Activated naive CD4-positive, alpha-beta T cell treated with anti-CD3 and anti-CD28 coated beads, Interleukin-2, amount 50 U/mL, for 24 hours (primary cell): ENCODE data around the gene RHOBTB3.

Experiments used
- H3K27ac Mint-ChIP-seq: one replicate; pipeline ENCODE4 v1.8.0; 2021; ENCODE audit warnings: mild to moderate bottlenecking, mixed read lengths
- H3K27me3 Mint-ChIP-seq: one replicate; pipeline ENCODE4 v1.8.0; 2021; ENCODE audit warnings: mixed read lengths
- H3K36me3 Mint-ChIP-seq: one replicate; pipeline ENCODE4 v1.8.0; 2021; ENCODE audit warnings: mixed read lengths
- H3K4me1 Mint-ChIP-seq: one replicate; pipeline ENCODE4 v1.8.0; 2021; ENCODE audit warnings: mixed read lengths
- H3K4me3 Mint-ChIP-seq: one replicate; pipeline ENCODE4 v1.8.0; 2021; ENCODE audit warnings: mild to moderate bottlenecking, mixed read lengths
- H3K9me3 Mint-ChIP-seq: one replicate; pipeline ENCODE4 v1.8.0; 2021; ENCODE audit warnings: mixed read lengths

Gene RHOBTB3

DNA sequence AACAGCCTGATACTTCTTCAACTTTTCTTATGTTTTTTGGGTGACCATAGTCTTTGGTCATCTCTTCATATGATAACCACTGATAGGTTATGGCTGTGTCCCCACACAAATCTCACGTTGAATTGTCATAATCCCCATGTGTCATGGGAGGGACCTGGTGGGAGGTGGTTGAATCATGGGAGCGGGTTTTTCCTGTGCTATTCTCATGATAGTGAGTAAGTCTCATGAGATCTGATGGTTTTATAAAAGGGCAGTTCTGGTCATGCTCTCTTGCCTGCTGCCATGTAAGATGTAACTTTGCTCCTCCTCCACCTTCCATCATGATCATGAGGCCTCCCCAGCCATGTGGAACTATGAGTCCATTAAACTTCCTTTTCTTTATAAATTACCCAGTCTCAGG, 8.7 kb downstream of the RHOBTB3 start:
- Mint-ChIP-seq H3K36me3 (no peaks in the 10 kb centered on the region), H3K27me3 (peaks cover 4% of the 10 kb centered on the region), H3K4me3 (no peak overlapping the region), H3K27ac (no peak overlapping the region), H3K4me1 (peaks cover 12% of the 10 kb centered on the region), H3K9me3 (no peaks in the 10 kb centered on the region)

DNA sequence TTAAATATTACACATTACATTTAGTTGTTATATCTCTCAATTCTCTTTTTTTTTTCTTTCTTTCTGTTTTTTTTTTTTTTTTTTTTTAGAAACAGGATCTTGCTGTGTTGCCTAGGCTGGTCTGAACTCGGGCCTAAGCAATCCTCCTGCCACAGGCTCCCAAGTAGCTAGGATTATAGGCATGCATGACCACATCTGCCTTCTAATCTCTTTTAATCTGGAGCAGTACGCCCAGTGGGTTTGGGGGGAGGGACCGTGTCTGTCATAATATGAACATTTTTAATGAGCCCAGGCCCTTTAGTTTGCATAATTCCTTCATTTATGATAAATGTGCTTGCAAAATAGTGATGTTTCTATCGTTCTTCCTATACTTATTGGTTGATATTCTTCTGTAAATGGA, 10.3 kb downstream of the RHOBTB3 start:
- Mint-ChIP-seq H3K27me3 (peaks cover 1% of the 10 kb centered on the region), H3K36me3 (no peaks in the 10 kb centered on the region), H3K4me3 (no peak overlapping the region), H3K9me3 (no peaks in the 10 kb centered on the region), H3K4me1 (peaks cover 7% of the 10 kb centered on the region), H3K27ac (no peak overlapping the region)

- peaks cover 1% of the 10 kb centered on the region for H3K27me3 Mint-ChIP-seq
- H3K4me3 Mint-ChIP-seq: no peak overlapping the region
- H3K9me3 Mint-ChIP-seq: no peaks in the 10 kb centered on the region
- H3K4me1 Mint-ChIP-seq: peaks cover 12% of the 10 kb centered on the region
- no peaks in the 10 kb centered on the region for H3K36me3 Mint-ChIP-seq
- no peak overlapping the region for H3K27ac Mint-ChIP-seq
These were observed 12.1 kb downstream of the RHOBTB3 start for GRCh38 chr5:95743232-95743631.

- H3K27ac Mint-ChIP-seq: no peak overlapping the region
- H3K4me3 Mint-ChIP-seq: no peak overlapping the region
- no peaks in the 10 kb centered on the region for H3K36me3 Mint-ChIP-seq
- H3K27me3 Mint-ChIP-seq: no peaks in the 10 kb centered on the region
- peaks cover 12% of the 10 kb centered on the region for H3K4me1 Mint-ChIP-seq
- no peaks in the 10 kb centered on the region for H3K9me3 Mint-ChIP-seq
These were observed 12.7 kb downstream of the RHOBTB3 start for GRCh38 chr5:95743877-95744276.

- no peaks in the 10 kb centered on the region for H3K9me3 Mint-ChIP-seq
- peaks cover 2% of the 10 kb centered on the region for H3K36me3 Mint-ChIP-seq
- H3K27ac Mint-ChIP-seq: no peak overlapping the region
- no peaks in the 10 kb centered on the region for H3K27me3 Mint-ChIP-seq
- H3K4me3 Mint-ChIP-seq: no peak overlapping the region
- H3K4me1 Mint-ChIP-seq: peaks cover 5% of the 10 kb centered on the region
These were observed 15.1 kb downstream of the RHOBTB3 start for GRCh38 chr5:95746194-95746593.

- Mint-ChIP-seq H3K36me3 (peaks cover 2% of the 10 kb centered on the region), H3K4me1 (peaks cover 5% of the 10 kb centered on the region), H3K9me3 (no peaks in the 10 kb centered on the region), H3K27ac (no peak overlapping the region), H3K27me3 (no peaks in the 10 kb centered on the region), H3K4me3 (no peak overlapping the region)
These were observed 15.9 kb downstream of the RHOBTB3 start for GRCh38 chr5:95746722-95747679.

DNA sequence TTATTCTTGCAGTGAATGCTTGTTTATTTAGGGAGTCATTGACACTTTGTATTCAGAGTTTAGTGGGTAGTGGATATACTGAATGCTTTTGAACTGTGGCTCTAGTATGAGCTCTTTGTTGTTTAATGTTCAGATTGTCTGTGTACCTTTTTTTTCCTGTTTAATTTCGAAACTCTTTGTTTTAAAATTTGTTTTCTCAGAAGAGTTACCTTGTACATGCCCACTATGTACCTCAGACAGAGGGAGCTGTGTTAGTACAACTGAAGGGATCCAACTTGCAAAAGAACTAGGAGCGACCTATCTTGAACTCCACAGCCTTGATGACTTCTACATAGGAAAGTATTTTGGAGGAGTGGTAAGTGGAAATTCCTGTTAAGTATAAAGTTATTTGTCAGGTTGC, 17.0 kb downstream of the RHOBTB3 start:
- Mint-ChIP-seq H3K27ac (no peak overlapping the region), H3K4me3 (no peak overlapping the region), H3K4me1 (peaks cover 5% of the 10 kb centered on the region), H3K36me3 (peaks cover 2% of the 10 kb centered on the region), H3K27me3 (no peaks in the 10 kb centered on the region), H3K9me3 (no peaks in the 10 kb centered on the region)

DNA sequence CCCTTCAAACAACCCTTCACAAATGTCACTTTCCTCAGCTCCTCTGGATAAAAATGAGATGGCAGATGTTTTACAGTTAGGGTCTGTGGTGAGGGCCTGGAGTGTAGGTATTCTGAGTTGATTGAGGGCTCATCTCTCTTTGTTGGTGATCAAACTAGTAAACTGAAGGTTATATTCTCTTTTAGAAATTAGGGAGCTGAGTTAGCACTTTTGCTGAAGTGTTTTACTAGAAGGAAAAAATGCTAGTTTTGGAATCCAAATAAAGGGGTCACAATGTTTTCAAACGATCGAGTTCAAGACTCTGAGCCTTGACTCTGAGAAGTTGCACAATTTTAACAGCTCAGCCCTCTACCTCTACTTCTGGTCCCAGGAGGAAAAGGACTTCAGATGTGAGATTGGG, 23.4 kb downstream of the RHOBTB3 start:
- no peaks in the 10 kb centered on the region for H3K36me3 Mint-ChIP-seq
- no peak overlapping the region for H3K27ac Mint-ChIP-seq
- H3K4me3 Mint-ChIP-seq: no peak overlapping the region
- no peaks in the 10 kb centered on the region for H3K9me3 Mint-ChIP-seq
- H3K4me1 Mint-ChIP-seq: peaks cover 13% of the 10 kb centered on the region
- no peaks in the 10 kb centered on the region for H3K27me3 Mint-ChIP-seq

GRCh38 chr5:95759005-95759404, 27.9 kb downstream of the RHOBTB3 start:
- H3K27me3 Mint-ChIP-seq: no peaks in the 10 kb centered on the region
- H3K4me3 Mint-ChIP-seq: no peak overlapping the region
- H3K4me1 Mint-ChIP-seq: peaks cover 47% of the 10 kb centered on the region
- no peaks in the 10 kb centered on the region for H3K36me3 Mint-ChIP-seq
- H3K9me3 Mint-ChIP-seq: no peaks in the 10 kb centered on the region
- no peak overlapping the region for H3K27ac Mint-ChIP-seq

DNA sequence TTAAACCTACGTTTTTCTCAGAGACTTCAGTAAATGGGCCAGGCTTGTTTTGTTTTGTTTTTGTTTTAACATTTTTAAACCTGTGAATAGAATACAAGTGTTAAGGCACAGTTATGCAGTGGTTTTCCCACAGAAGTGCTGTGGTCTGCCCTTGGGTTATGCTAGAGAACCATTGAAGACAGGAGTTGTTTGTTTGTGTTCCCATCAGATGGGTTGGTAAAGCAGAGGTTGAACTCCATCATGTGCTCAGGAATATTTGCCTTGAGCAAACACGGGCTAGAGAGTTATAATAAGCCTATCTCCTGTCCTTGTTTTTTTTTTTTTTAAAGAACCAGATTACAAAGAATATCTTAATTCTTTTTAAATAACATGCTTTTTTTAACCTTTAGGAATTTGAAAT, 28.5 kb downstream of the RHOBTB3 start:
- H3K27me3 Mint-ChIP-seq: no peaks in the 10 kb centered on the region
- H3K4me1 Mint-ChIP-seq: peaks cover 47% of the 10 kb centered on the region
- peak overlapping the region; percentile 17 for H3K27ac Mint-ChIP-seq
- no peaks in the 10 kb centered on the region for H3K36me3 Mint-ChIP-seq
- H3K9me3 Mint-ChIP-seq: no peaks in the 10 kb centered on the region
- no peak overlapping the region for H3K4me3 Mint-ChIP-seq

DNA sequence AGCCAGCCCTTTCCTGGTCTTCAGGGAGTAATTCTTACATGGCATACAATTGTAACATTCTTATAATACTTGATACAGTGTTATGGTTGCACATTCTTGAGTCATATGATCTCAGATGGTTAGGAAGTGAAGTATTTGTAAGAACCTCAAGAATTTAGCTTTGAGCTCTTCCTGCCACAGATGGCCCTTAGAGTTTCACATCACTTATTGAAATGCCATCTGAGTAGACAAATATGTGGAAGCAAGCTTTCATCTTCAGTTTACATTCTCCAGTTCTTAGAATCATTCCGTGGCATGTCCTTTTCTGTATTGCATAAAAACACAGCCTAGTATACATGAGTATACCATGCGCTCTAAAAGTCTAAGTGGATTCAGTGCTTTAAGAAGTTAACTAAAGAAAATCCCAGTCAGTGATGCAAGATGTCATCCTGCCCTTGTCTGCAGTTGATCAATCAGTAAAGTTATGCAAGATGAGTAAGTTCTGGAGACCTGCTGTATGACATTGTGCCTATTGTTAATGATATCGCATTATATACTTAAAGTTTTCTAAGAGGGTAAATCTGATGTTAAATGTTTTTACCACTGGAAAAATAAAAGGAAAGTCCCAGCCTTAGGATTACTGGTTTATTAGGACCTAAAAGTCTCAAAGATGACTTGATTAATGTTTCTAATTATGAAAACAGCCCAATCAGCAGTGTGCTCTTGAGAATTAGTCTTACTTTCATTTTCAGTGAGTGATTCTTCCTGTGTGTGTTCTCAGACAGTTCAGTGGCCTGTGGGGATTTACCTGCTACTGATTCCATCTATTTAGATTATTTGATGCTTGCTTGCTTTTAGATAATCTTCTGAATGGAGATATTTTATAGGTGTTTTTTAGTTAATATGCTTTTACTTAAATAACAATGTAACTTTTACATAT, 29.4 kb downstream of the RHOBTB3 start:
- H3K27me3 Mint-ChIP-seq: no peaks in the 10 kb centered on the region

GRCh38 chr5:95761771-95762651, 30.9 kb downstream of the RHOBTB3 start:
- Mint-ChIP-seq H3K36me3 (no peaks in the 10 kb centered on the region), H3K9me3 (no peaks in the 10 kb centered on the region), H3K4me1 (peaks cover 47% of the 10 kb centered on the region), H3K4me3 (peak overlapping the region; percentile 3), H3K27ac (no peak overlapping the region), H3K27me3 (no peaks in the 10 kb centered on the region)

More for the DNA sequence above, 29.4 kb downstream of the RHOBTB3 start:
- H3K4me1 Mint-ChIP-seq: peaks cover 47% of the 10 kb centered on the region
- peak overlapping the region; percentile 94 for H3K27ac Mint-ChIP-seq
- H3K36me3 Mint-ChIP-seq: no peaks in the 10 kb centered on the region
- peak overlapping the region; percentile 78 for H3K4me3 Mint-ChIP-seq
- H3K9me3 Mint-ChIP-seq: no peaks in the 10 kb centered on the region

GRCh38 chr5:95762652-95763041, 31.5 kb downstream of the RHOBTB3 start:
- no peak overlapping the region for H3K4me3 Mint-ChIP-seq
- H3K27ac Mint-ChIP-seq: no peak overlapping the region
- H3K36me3 Mint-ChIP-seq: no peaks in the 10 kb centered on the region
- H3K9me3 Mint-ChIP-seq: no peaks in the 10 kb centered on the region
- H3K27me3 Mint-ChIP-seq: no peaks in the 10 kb centered on the region
- peaks cover 47% of the 10 kb centered on the region for H3K4me1 Mint-ChIP-seq

DNA sequence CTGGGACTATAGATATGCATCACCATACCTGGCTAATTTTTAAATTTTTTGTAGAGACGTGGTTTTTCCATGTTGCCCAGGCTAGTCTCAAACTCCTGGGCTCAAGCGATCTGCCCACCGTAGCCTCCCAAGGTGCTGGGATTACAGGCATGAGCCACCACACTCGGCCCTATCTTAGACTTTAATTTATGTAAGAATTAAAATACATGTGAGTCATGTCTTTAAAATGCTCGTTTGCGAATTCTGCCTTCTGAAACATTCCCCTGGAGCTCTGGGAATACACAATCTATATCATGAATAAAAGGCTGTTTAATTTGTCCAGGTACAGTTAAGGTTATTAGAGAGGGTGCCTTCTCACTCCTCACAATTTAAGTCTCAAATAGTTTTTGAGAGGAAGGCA, 32.8 kb downstream of the RHOBTB3 start:
- H3K9me3 Mint-ChIP-seq: no peaks in the 10 kb centered on the region
- peaks cover 37% of the 10 kb centered on the region for H3K4me1 Mint-ChIP-seq
- no peak overlapping the region for H3K4me3 Mint-ChIP-seq
- no peaks in the 10 kb centered on the region for H3K27me3 Mint-ChIP-seq
- H3K36me3 Mint-ChIP-seq: no peaks in the 10 kb centered on the region
- no peak overlapping the region for H3K27ac Mint-ChIP-seq

GRCh38 chr5:95768731-95769130, 37.6 kb downstream of the RHOBTB3 start:
- Mint-ChIP-seq H3K4me3 (no peak overlapping the region), H3K27ac (no peak overlapping the region), H3K4me1 (no peaks in the 10 kb centered on the region), H3K9me3 (no peaks in the 10 kb centered on the region), H3K36me3 (peaks cover 3% of the 10 kb centered on the region), H3K27me3 (no peaks in the 10 kb centered on the region)
